ENCODE measurements around the gene FBXL17.
"Not testable (repeated sequence)": the region's sequence is repeated elsewhere in the genome, so short reads cannot be mapped to it uniquely, and the experiment has no call there.

The FBXL17 gene

GRCh38 chr5:108167174-108167573 lies 214.7 kb downstream of the FBXL17 start:
- DNase-seq: no peak

DNA sequence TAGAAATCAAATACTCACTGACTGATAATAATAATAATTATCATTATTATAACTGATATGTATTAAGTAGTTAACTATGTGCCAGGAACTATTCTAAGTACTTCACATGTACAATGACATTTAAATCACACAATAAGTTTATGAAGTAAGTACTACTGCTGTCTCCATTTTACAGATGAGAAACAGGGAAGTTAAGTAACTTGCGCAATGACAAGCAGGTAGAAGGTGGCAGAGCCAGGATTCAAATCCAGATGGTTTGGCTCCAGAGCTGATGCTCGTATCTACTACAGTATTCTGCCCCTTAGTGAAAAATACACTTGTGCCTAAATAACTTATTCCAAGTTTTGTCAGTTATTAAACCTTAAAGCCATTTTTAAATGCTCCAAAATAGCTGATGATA lies 217.3 kb downstream of the FBXL17 start:
- DNase-seq: no peak

- not testable (repeated sequence) for DNase-seq
Measured at GRCh38 chr5:108152854-108153253, 229.0 kb downstream of the FBXL17 start.

DNA sequence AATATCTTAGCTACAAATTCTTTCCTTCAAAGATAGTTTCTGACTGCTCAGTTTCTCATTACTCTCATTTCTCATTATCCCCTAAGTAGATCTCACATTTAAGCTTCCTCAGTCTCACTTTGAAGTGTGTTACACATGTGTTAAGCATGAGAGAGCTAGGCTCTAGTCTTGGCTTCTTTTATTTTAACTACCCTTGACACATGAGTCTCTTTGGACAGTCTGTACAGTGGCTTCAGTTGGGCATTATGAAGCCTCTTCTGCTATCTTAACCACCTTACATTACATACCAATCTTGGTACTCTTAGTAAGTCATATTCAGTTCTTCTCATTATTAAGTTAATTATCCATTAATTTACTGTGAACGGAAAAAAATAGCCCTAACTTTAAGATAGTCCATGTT lies 232.5 kb downstream of the FBXL17 start:
- DNase-seq: no peak

DNA sequence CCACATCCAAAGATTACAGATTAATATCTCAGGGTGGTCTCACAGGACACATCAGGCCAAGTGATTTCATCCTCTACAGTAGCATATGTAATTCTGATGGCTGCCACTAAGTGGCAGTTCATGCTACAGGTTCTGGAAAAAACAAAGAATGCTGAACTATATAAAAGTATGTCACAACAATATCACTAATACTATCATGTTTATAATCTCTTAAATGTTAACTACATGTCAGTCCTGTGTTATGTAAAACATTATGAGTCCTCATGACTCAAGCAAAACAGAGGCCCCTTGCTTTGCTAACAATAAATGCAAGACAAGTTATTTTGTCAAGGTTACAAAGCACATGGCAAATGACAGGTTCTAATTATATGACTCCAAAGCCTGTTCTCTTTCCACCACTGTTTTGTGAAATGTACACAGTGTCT lies 233.2 kb downstream of the FBXL17 start:
- DNase-seq: no peak

DNA sequence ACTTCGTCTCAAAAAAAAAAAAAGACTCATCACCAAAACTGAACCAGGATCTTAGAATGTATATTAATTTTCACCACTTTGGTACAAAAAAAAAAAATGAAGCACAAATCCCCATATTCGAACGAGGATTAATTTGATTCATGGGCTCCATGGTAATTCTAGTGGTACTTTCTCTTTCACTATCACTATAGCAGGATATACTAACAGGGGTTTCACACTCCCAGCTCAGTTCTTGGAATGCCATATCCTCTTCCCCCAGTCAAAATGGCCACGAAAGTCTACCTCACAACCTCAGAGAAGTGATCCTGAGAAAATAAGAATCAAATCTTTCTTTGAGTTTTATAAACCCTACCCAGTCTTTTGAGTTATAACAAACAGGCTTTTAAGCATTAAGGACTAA lies 235.7 kb downstream of the FBXL17 start:
- DNase-seq: no peak

DNA sequence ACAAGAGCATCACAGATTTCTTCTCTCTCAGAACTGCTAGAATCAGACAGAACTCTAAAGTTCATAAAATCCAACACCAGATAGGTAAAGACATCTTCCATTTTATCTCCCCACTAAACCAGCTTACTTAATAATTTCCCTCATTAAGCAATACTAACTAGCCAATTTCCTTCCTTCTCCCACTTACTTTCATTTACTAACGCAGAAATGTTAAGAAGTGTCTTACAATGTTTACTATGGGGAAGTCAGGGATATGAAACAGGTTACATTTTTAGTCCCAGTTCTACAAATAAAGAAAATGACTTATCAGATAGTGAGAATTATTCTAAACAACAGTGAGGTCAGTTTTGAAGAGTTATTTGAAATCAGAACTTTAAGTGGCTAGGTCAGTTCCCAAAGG lies 236.5 kb downstream of the FBXL17 start:
- DNase-seq: no peak

GRCh38 chr5:108144332-108144731 lies 237.6 kb downstream of the FBXL17 start:
- DNase-seq: no peak

DNA sequence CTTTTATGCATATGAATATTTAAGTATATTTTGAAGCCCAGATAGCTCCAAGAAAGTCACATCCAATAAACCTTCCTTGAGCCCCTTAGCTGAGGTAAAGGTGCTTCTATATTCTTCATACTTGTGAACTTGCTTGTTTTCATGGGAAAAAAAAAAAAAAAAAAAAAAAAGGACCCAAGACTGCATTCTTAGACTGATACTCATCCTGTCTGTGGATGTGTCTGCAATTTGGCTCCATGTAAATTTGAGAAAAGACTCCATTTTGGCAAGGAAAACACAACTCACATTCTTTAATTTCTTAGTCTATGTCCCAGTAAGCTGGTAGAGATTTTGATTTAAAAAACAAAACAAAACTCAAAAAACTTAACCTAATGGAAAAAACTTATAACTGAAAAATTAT lies 238.3 kb downstream of the FBXL17 start:
- no peak for DNase-seq

DNA sequence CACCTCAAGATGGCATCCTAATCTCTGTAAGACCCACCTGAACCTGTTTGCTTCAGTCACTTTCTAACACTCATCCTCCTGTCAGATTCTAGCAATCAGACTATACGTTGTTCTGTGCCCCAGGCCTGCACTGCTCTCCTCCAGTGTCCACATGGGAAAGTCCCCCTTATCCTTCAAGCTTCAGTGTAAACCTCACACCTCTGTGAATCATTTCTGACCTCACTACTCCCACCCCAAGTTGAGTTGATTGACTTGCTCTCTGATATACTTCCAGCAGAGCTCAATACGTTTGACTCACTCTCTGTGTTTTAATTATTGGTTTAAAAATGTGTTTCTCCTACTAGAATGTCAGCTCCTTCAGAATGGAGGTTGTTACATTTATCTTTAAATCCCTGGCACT lies 240.2 kb downstream of the FBXL17 start:
- no peak for DNase-seq

- no peak for DNase-seq
Measured at GRCh38 chr5:108136493-108136892, 245.4 kb downstream of the FBXL17 start.

DNA sequence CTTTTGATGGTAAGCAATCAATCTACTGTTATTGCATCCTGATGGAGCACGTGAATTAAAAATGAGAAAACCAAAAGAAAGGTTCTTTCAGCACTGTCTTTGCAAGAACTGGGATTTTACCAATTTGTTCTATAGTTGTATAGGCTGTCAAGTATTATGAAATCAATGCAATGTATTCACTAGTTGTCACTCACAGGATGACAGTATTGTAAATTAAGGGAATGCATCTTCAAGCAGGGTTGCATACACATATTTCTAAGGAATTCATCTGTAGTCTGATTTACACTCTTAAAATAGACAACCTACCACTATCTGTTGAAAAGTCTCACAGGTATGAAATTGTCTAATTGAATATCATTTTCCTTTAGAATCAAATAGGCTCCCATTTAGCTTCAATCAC lies 252.8 kb downstream of the FBXL17 start:
- no peak for DNase-seq

DNA sequence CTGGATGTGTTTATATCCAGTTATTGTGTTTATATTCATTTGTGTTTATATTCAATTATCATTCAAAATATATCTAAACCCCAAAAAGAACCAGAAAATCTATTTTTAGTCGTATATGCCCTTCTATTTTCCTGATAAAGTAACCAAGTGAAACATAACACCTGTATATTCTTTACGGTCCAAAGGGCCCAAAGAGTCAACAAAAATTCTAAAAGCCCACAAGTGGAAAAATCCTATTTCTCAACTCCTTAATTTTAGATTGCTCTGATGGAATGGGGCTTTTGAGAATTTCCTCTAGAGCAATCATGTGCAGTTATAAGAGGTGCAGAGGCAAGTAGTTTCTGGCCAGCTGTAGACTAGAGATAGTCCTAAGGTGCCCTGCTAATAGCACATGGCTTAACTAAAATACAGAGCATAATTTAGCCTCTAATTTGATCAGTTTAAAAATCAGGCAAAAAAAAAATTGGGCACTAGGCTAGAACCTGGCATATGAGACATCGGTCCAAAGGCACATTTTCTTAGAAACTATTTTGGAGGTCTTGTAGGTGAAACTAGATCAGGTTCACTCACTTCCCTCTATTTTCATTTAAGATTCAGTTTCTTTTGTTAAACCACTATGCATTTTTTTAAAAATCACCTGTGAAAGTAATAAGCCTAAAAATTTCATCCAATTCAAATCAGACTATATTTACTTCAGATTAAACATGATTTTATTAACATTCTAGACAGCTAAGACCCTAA lies 256.0 kb downstream of the FBXL17 start:
- DNase-seq: no peak

DNA sequence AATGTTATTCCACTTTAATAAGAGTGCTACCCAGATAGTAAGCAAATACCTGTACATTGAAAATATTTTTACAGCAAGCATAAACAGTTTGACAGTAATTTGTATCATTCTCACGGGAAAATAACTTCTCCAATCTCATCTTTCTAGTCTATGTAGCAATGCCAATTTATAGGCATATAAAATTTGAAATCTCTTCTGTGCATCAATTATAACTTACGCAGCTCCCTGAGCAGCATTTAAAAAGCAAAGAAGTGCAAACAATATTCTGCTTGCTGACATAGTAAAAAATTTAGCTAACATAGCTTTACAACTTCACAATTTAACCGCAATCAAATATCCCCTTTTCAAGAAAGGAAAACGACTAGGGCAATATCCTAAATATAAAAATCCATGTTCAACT lies 257.3 kb downstream of the FBXL17 start:
- DNase-seq: no peak

GRCh38 chr5:108122702-108123101 lies 259.2 kb downstream of the FBXL17 start:
- no peak for DNase-seq

DNA sequence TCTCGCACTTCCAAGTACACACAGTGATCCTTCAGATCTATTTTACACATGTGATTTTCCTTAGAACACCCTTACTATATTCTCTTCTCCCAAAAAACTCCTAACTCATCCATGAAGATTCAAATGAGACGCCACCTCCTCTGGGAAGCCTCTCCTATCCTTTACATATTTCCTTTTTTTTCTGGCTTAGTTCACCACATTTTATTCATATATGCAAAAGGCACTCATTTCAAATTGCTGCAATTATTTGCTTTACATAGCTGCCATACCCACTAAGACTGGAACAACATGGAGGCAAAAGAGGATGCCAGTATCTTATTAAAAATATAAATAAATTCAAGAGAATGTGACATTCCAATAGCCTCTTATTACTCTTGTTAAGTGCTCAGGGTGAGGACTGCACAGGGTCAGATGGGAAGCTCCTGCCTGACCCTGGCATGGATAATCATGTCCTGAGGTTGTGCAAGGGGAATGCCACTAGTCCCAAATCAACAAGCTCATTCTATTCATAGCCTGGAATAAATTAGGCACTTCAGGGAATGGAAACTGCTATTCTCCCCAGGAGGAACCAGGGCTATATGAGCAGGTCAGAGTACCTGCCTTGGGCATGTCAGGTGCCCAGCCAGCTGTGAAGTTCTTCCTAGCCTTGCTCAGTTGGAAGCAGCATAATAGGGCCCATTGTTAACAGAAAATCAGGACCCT lies 262.9 kb downstream of the FBXL17 start:
- DNase-seq: no peak

- DNase-seq: no peak
Measured at GRCh38 chr5:108115673-108116072, 266.2 kb downstream of the FBXL17 start.

GRCh38 chr5:108113950-108114349 lies 267.9 kb downstream of the FBXL17 start:
- DNase-seq: no peak

DNA sequence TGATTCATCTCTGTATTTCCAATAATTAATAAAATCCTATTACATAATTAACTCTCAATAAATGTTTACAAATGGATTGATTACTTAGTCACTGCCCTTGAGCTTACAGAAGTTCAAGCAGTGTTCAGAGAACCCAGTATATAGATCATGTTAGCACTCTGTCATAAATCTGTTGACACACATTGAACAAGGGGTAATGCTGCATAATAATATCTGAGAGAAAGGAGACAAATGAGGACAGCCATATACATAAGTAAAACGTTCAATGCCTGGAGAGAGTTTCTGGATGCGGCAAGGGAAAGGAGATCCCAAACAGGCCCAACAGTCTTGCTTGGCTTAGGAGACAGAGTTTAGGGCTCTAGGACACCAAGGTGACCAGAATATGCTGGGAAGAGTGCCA lies 270.2 kb downstream of the FBXL17 start:
- DNase-seq: no peak

DNA sequence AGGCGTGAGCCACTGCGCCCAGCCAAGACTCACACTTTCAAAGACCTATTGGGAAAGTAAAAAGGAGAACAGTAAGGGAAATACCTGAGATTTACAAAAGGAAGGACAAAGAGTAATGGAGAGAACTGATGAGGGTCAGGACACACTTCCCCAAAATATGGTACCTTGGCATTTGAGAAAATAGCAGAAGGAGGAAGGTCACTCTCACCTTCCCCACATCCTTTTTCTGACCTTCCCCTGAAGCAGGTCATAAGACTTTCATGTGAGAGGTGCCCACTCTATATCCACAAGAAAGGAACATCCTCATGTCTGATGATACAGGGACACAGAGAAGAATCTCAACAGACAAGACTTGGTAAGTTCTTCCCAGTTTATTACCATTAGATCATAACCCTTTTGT lies 272.8 kb downstream of the FBXL17 start:
- no peak for DNase-seq

DNA sequence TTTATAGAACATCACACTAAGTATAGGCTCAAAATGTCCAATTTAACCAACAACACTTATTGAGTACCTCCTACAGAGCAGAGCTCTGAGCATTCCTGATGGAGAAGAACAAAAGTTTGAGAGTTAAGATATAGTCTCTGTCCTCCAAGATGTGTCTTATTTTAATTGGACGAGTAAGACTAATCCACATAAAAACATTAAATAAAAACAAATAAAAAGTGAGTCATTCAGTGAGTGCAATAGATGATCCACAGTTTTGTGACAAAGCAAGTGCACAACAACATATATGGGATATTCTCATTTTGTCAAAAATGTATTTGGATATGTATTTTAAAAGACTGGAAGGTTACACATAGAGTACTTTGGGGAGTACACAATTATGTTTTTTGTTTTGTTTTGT lies 277.4 kb downstream of the FBXL17 start:
- no peak for DNase-seq

DNA sequence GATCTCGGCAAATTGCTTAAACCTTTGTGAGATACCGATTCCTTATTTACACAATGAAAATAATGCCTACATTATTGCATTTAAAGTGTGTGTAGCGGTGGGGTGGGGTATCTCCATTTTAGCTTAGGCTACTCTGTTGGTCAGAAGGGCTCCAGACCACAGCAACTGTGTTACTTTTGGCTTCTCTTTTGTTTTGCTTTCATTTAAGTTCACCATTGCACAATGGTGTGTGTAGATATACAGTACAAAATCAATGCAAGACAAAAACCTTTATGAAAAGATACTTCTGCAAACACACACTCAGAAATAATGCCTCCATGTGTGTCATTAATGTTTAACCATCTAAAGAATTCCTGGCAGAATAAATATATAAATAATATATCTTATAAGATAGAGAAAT lies 279.4 kb downstream of the FBXL17 start:
- no peak for DNase-seq

DNA sequence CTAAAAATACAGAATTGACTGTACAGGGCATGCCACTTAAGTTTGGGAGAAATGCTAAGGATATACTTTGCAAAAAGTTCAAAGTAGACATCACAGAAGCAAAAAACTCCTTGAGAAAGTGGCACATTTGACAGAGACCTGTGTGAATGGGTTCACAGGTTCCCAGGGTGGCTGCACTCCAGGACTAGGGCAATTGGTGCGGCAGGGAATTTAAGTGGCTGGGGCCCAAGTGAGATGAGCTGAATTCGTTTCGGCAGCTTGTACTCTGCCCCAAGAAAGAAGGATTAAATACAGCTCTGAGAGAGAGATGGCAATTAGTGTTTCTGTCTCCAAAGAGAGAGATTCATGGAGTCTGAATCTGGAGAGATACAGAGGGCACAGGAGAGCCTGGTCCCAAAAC lies 280.1 kb downstream of the FBXL17 start:
- DNase-seq: peak in 34 of 56 donors; percentile 0 to 60 (median 8)

All from nucleus accumbens (tissue), 56 donors.